ENCODE data around the gene EIPR1. TPM values are rescaled to one million over a fixed set of nuclear protein-coding genes. Genes with fewer than 3 reads are reported as not detected.

The EIPR1 gene
- 59.2 and 63.8 TPM in 2 replicates for total RNA-seq (2013; cell fraction: nucleolus; rRNA removed)
- total RNA-seq (2014; rRNA removed) (49.3 and 50.3 TPM in 2 replicates), total RNA-seq (2014; rRNA removed; fragmentation: Illumina TruSeq; extraction: Trizol) (29.7 and 34.5 TPM in 2 replicates), total RNA-seq (2021) (39.0 and 43.4 TPM in 2 replicates), polyA plus RNA-seq (2011; rRNA removed) (40.5 and 61.2 TPM in 2 replicates), polyA plus RNA-seq (2014; fragmentation: Illumina TruSeq; extraction: Trizol) (22.3 and 34.9 TPM in 2 replicates), polyA plus RNA-seq (2014; fragmentation: Nextera tagmentation; extraction: Ambion mirVana) (10 to 100 TPM; 23.6 to 24.0 TPM), polyA plus RNA-seq (2014; rRNA removed) (43.6 and 48.9 TPM in 2 replicates), polyA plus RNA-seq (2016; fragmentation: Nextera tagmentation; extraction: Ambion mirVana) (10 to 100 TPM; 41.1 to 49.1 TPM), polyA minus RNA-seq (2011; rRNA and poly(A)+ RNA removed) (42.5 and 77.0 TPM in 2 replicates), Bru-seq, nascent RNA (percentile 64 among the genes with signal in this experiment), BruChase-seq, experiment 1, labeled RNA remaining after a 6-hour chase (percentile 67 among the genes with signal in this experiment), BruChase-seq, experiment 2, labeled RNA remaining after a 2-hour chase (percentile 61 among the genes with signal in this experiment)
- 13.9 TPM for polyA plus RNA-seq (2011; ENCODE audit: low read depth)
- polyA plus RNA-seq (2011; cell fraction: cytosol; rRNA removed): 78.9 and 84.0 TPM in 2 replicates
- 55.0 and 55.5 TPM in 2 replicates for polyA plus RNA-seq (2011; cell fraction: nucleus; rRNA removed)
- 26.1 and 30.8 TPM in 2 replicates for polyA plus RNA-seq (2012)
- 21.8 and 27.0 TPM in 2 replicates for polyA minus RNA-seq (2011; cell fraction: cytosol; rRNA and poly(A)+ RNA removed)
- 21.3 and 39.5 TPM in 2 replicates for polyA minus RNA-seq (2011; cell fraction: nucleus; rRNA and poly(A)+ RNA removed)
- long read RNA-seq, experiment 1, transcript EIPR1-201 (9 exons, 1,766 nt): major isoform, 49 of 53 reads
- long read RNA-seq, experiment 1, partial matches to known transcripts: 1 of 53 reads
- long read RNA-seq, experiment 1, other reads (novel, unspliced or antisense): 2 of 53 reads
- long read RNA-seq, experiment 2, transcript EIPR1-201 (9 exons, 1,766 nt): major isoform, 270 of 313 reads
- long read RNA-seq, experiment 2, transcript EIPR1-202 (10 exons, 1,795 nt): minor isoform, 10 of 313 reads
- long read RNA-seq, experiment 2, partial matches to known transcripts: 7 of 313 reads
- long read RNA-seq, experiment 2, other reads (novel, unspliced or antisense): 24 of 313 reads

- intact Hi-C loops (cut with micrococcal nuclease; ENCODE audit: unreplicated experiment): loop anchor here (1.0 to 5.0 kb wide), 2 partner anchors 180 to 199 kb away; partner anchors contain the start of genes RNASEH1 and RPS7
- H3K9me3 ChIP-seq (replicated peaks; ENCODE audit: control insufficient read depth, insufficient read depth, low read length): no peaks in the 10 kb centered on the region
- no peaks in the 10 kb centered on the region for H3K36me3 ChIP-seq (ENCODE audit: control insufficient read depth in 2 of 2, insufficient read depth in 2 of 2, low read length in 1 of 2)
- ChIA-PET CTCF (interaction anchor here (1.3 to 4.6 kb wide), 2 partner anchors 46 to 84 kb away, joined by 6 to 21 read pairs; no protein-coding TSS in a partner anchor), RAD21 (ENCODE audit: unreplicated experiment) (interaction anchor here (1.0 to 2.3 kb wide), 4 partner anchors 19 to 275 kb away, joined by 3 to 9 read pairs (median 6); no protein-coding TSS in a partner anchor), POLR2A (interaction anchor here (0.5 to 1.1 kb wide), 4 partner anchors 14 to 378 kb away, joined by 3 to 8 read pairs (median 4); no protein-coding TSS in a partner anchor), SMC1A (ENCODE audit: uncharacterized antibody, unreplicated experiment) (interaction anchor here (0.7 to 1.1 kb wide), 5 partner anchors 19 to 274 kb away, joined by 3 to 4 read pairs (median 4); no protein-coding TSS in a partner anchor)
- no TSS peak for BruUV-seq (replicated peaks)
- H4K20me1 ChIP-seq (ENCODE audit: control insufficient read depth, insufficient read depth): no peaks in the 10 kb centered on the region
- in situ Hi-C loops (cut with MboI): no loop called here
- ATAC-seq (peak; percentile 89), FAIRE-seq (peak; percentile 97), DNase-seq (ENCODE audit: low read depth, low spot score) (peak; percentile 92)
- H3K4me3 ChIP-seq: peak within 1 kb of the TSS; percentile 70
- peak within 1 kb of the TSS; percentile 92 for H2AFZ ChIP-seq (ENCODE audit: control insufficient read depth, low read depth, low read length)
- peak within 1 kb of the TSS; percentile 96 for H3K4me2 ChIP-seq (ENCODE audit: control insufficient read depth, insufficient read depth)
- 4% methylated on average over 57 of the region's 57 CpGs for whole genome bisulfite sequencing (ENCODE audit: insufficient coverage, insufficient replicate concordance, low lambda C conversion rate, missing lambda C conversion rate)
- H3K27me3 ChIP-seq (replicated peaks in 1 of 2; ENCODE audit: control insufficient read depth in 2 of 2, insufficient read depth in 2 of 2, low read length in 1 of 2): no peaks in the 10 kb centered on the region
- H3K9ac ChIP-seq (ENCODE audit: control insufficient read depth, insufficient read depth, low read length): peak within 1 kb of the TSS; percentile 89
- H3K4me1 ChIP-seq (ENCODE audit: control insufficient read depth, insufficient read depth, low read length): peaks cover 11% of the 10 kb centered on the region
- H3K79me2 ChIP-seq (ENCODE audit: control insufficient read depth, insufficient read depth, low read length): peaks cover 34% of the 10 kb centered on the region
- H3K27ac ChIP-seq (ENCODE audit: control insufficient read depth, insufficient read depth): peak within 1 kb of the TSS; percentile 82
- TF ChIP-seq SIX5 (IDR thresholded peaks at IDR 0.05; ENCODE audit: low read depth, low read length, severe bottlenecking) (peak; percentile 41), SMARCA5 (IDR thresholded peaks at IDR 0.05) (no peak), SMAD5 (IDR thresholded peaks at IDR 0.05; ENCODE audit: low read depth) (peak; percentile 73; the same call in 1 of the 2 replicates), ETV6 (conservative IDR thresholded peaks at IDR 0.05 in 1 of 2, IDR thresholded peaks at IDR 0.05 in 1 of 2; ENCODE audit: borderline replicate concordance in 1 of 2, low read depth in 1 of 2) (peak in 1 of 2 experiments; percentile 34; a peak in 1 of 4 replicates), ATF7 (IDR thresholded peaks at IDR 0.05; ENCODE audit: low read depth) (peak; percentile 71), SUZ12 (IDR thresholded peaks at IDR 0.05; ENCODE audit: unreplicated experiment) (no peak), HCFC1 (IDR thresholded peaks at IDR 0.05; ENCODE audit: low read length) (peak; percentile 70), ESRRA (IDR thresholded peaks at IDR 0.05; ENCODE audit: low read length) (no peak), TBL1XR1 (IDR thresholded peaks at IDR 0.05; ENCODE audit: low read depth, low read length) (no peak), NRF1 (conservative IDR thresholded peaks at IDR 0.05; ENCODE audit: low read depth, low read length) (peak; percentile 59), ELK1 (IDR thresholded peaks at IDR 0.05; ENCODE audit: low read depth, low read length) (peak; percentile 49; the same call in 1 of the 2 replicates), SRF (IDR thresholded peaks at IDR 0.05; ENCODE audit: low read depth in 2 of 2, low read length in 2 of 2) (peak in 1 of 2 experiments; percentile 63; a peak in 2 of 4 replicates), TAF1 (IDR thresholded peaks at IDR 0.05; ENCODE audit: borderline replicate concordance, low read depth, low read length) (peak; percentile 86), EED (IDR thresholded peaks at IDR 0.05; ENCODE audit: low read depth) (0 out of 2 replicates have a peak, but pooled peaks have one; percentile 26), RUNX3 (IDR thresholded peaks at IDR 0.05; ENCODE audit: low read length) (peak; percentile 51)
- TF ChIP-seq, protein P1, sequence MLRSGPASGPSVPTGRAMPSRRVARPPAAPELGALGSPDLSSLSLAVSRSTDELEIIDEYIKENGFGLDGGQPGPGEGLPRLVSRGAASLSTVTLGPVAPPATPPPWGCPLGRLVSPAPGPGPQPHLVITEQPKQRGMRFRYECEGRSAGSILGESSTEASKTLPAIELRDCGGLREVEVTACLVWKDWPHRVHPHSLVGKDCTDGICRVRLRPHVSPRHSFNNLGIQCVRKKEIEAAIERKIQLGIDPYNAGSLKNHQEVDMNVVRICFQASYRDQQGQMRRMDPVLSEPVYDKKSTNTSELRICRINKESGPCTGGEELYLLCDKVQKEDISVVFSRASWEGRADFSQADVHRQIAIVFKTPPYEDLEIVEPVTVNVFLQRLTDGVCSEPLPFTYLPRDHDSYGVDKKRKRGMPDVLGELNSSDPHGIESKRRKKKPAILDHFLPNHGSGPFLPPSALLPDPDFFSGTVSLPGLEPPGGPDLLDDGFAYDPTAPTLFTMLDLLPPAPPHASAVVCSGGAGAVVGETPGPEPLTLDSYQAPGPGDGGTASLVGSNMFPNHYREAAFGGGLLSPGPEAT (IDR thresholded peaks at IDR 0.05; ENCODE audit: low read depth): peak; percentile 87
Observed at GRCh38 chr2:3377612-3378432, at the start of gene EIPR1. TSS of gene EIPR1 (minus strand) at chr2:3377818. CDS start at chr2:3377689, 129 bp downstream.
